GDM1 (cell line): ENCODE data around the gene B3GNT4.
"Not testable (repeated sequence)": the region's sequence is repeated elsewhere in the genome, so short reads cannot be mapped to it uniquely, and the experiment has no call there.

Experiments used
- DNase-seq: peaks from one replicate; lab custom pipeline; 2025; lab: John Stamatoyannopoulos, UW

The B3GNT4 gene

GRCh38 chr12:122216445-122216844 is 12.9 kb downstream of the B3GNT4 start:
- DNase-seq: no peak

- DNase-seq: peak; percentile 100
Observed at GRCh38 chr12:122225683-122226365, 22.3 kb downstream of the B3GNT4 start, which contains the start of gene DIABLO. Gene DIABLO, minus strand, starts transcription at chr12:122226052. Its CDS starts 38 bp downstream, at chr12:122226014.

- no peak for DNase-seq
Observed at GRCh38 chr12:122226366-122227125, 23.0 kb downstream of the B3GNT4 start.

- DNase-seq: no peak
Observed at GRCh38 chr12:122227341-122227740, 23.8 kb downstream of the B3GNT4 start.

- no peak for DNase-seq
Observed at GRCh38 chr12:122228092-122228491, 24.6 kb downstream of the B3GNT4 start.

- DNase-seq: no peak
Observed at GRCh38 chr12:122230798-122231197, 27.3 kb downstream of the B3GNT4 start.

- DNase-seq: no peak
Observed at GRCh38 chr12:122232691-122233090, 29.2 kb downstream of the B3GNT4 start.

- no peak for DNase-seq
Observed at GRCh38 chr12:122235741-122236140, 32.2 kb downstream of the B3GNT4 start.

- DNase-seq: no peak
Observed at GRCh38 chr12:122238861-122239260, 35.4 kb downstream of the B3GNT4 start.

GRCh38 chr12:122243965-122244364 is 40.5 kb downstream of the B3GNT4 start:
- DNase-seq: no peak

GRCh38 chr12:122244565-122245371 is 41.3 kb downstream of the B3GNT4 start:
- no peak for DNase-seq

GRCh38 chr12:122245553-122245952 is 42.0 kb downstream of the B3GNT4 start:
- DNase-seq: no peak

GRCh38 chr12:122250047-122250446 is 46.5 kb downstream of the B3GNT4 start:
- DNase-seq: no peak

GRCh38 chr12:122250536-122250935 is 47.0 kb downstream of the B3GNT4 start:
- no peak for DNase-seq

GRCh38 chr12:122258462-122258861 is 55.0 kb downstream of the B3GNT4 start:
- not testable (repeated sequence) for DNase-seq
